Stomach (tissue), 4 donors: Measurements from ENCODE around the gene NKAIN2.

Experiments used
- POLR2A ChIP-seq, 4 donors: fragments of 450-650 bp; IDR thresholded peaks; one replicate each; pipeline ENCODE4 v1.6.1; 2016; ENCODE audit warnings: antibody characterized with exemption in 4 of 4, control low read depth in 2 of 4, mild to moderate bottlenecking in 1 of 4, moderate library complexity in 1 of 4
- TF ChIP-seq, protein P1 (sequence below), 7 experiments: fragments of 450-650 bp in 4 of 7; fragments of 200-600 bp in 3 of 7; sonication (generic) in 3 of 7; IDR thresholded peaks; one replicate each; pipeline ENCODE4 v1.5.1; 2016 to 2019; ENCODE audit warnings: antibody characterized with exemption in 7 of 7, control low read depth in 2 of 7, mild to moderate bottlenecking in 1 of 7

DNA sequence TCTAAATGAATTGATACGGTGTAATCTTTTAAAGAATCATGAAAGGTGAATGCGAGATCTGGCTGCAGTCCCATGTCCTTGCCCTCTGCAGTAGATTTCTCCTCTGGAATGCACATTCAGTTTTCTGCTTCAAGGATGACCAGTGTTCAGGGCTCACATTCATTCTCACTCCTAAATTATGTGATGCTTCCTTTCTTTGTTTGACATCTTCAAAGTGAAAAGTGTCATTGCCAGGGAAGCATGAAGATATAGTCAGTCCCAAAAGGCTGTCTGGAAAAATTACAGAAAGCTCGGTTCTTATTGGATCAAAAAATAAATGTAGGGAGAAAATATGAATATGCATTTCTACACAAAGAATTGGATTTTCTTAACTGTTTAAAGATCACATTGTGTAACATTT is 395.6 kb downstream of the NKAIN2 start:
- TF ChIP-seq, protein P1, sequence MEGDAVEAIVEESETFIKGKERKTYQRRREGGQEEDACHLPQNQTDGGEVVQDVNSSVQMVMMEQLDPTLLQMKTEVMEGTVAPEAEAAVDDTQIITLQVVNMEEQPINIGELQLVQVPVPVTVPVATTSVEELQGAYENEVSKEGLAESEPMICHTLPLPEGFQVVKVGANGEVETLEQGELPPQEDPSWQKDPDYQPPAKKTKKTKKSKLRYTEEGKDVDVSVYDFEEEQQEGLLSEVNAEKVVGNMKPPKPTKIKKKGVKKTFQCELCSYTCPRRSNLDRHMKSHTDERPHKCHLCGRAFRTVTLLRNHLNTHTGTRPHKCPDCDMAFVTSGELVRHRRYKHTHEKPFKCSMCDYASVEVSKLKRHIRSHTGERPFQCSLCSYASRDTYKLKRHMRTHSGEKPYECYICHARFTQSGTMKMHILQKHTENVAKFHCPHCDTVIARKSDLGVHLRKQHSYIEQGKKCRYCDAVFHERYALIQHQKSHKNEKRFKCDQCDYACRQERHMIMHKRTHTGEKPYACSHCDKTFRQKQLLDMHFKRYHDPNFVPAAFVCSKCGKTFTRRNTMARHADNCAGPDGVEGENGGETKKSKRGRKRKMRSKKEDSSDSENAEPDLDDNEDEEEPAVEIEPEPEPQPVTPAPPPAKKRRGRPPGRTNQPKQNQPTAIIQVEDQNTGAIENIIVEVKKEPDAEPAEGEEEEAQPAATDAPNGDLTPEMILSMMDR (IDR thresholded peaks at IDR 0.05), result no peak
- no peak for TF ChIP-seq POLR2A (IDR thresholded peaks at IDR 0.05)
